Measurements from ENCODE around the gene CFAP44. TPM values are rescaled to one million over a fixed set of nuclear protein-coding genes. Genes with fewer than 3 reads are reported as not detected.

The CFAP44 gene
- total and polyA plus RNA-seq, 2 of the 13 experiments (the other 11 are each of a cell fraction or from before 2014, with no cell fraction given) = 1.7 to 4.7 TPM

- TF ChIP-seq FOXA3 (CRISPR knock-in tag; IDR thresholded peaks at IDR 0.05) = peak; percentile 71
- TF ChIP-seq ZKSCAN1 (IDR thresholded peaks at IDR 0.05; ENCODE audit: low read length) = no peak
- no peak for TF ChIP-seq ZNF703 (CRISPR knock-in tag; IDR thresholded peaks at IDR 0.05; ENCODE audit: borderline replicate concordance)
- TF ChIP-seq ZNF878 (CRISPR knock-in tag; IDR thresholded peaks at IDR 0.05) = no peak
- no peak for TF ChIP-seq MXI1 (IDR thresholded peaks at IDR 0.05; ENCODE audit: borderline replicate concordance, low read depth, low read length)
- TF ChIP-seq EP300 (IDR thresholded peaks at IDR 0.05; ENCODE audit: low read depth in 2 of 2, low read length in 2 of 2) = no peak
- no peak for TF ChIP-seq EP300 (CRISPR knock-in tag; IDR thresholded peaks at IDR 0.05; ENCODE audit: borderline replicate concordance)
- peak; percentile 58 for TF ChIP-seq ELF1 (CRISPR knock-in tag; IDR thresholded peaks at IDR 0.05)
- TF ChIP-seq TMF1 (CRISPR knock-in tag; IDR thresholded peaks at IDR 0.05; ENCODE audit: low read depth) = no peak
- no peak for TF ChIP-seq RFXANK (CRISPR knock-in tag; IDR thresholded peaks at IDR 0.05)
- no peak for TF ChIP-seq STAT6 (CRISPR knock-in tag; IDR thresholded peaks at IDR 0.05; ENCODE audit: borderline replicate concordance)
- no peak for TF ChIP-seq TARDBP (CRISPR knock-in tag; IDR thresholded peaks at IDR 0.05)
- no peak for TF ChIP-seq MED8 (CRISPR knock-in tag; IDR thresholded peaks at IDR 0.05; ENCODE audit: insufficient replicate concordance)
- TF ChIP-seq STAG1 (CRISPR knock-in tag; IDR thresholded peaks at IDR 0.05) = no peak
- no peak for TF ChIP-seq ZNF138 (CRISPR knock-in tag; IDR thresholded peaks at IDR 0.05; ENCODE audit: low read depth)
- no peak for TF ChIP-seq SPEN (CRISPR knock-in tag; IDR thresholded peaks at IDR 0.05; ENCODE audit: low read depth)
- no peak for TF ChIP-seq ISX (CRISPR knock-in tag; conservative IDR thresholded peaks at IDR 0.05)
- no peak for TF ChIP-seq ZNF350 (CRISPR knock-in tag; IDR thresholded peaks at IDR 0.05; ENCODE audit: borderline replicate concordance, low read depth)
- TF ChIP-seq KAT8 (CRISPR knock-in tag; IDR thresholded peaks at IDR 0.05) = peak; percentile 57
- peak; percentile 57 for TF ChIP-seq POGZ (CRISPR knock-in tag; IDR thresholded peaks at IDR 0.05)
- no peak for TF ChIP-seq ZNF292 (CRISPR knock-in tag; IDR thresholded peaks at IDR 0.05; ENCODE audit: borderline replicate concordance, low read depth)
- TF ChIP-seq ETV5 (CRISPR knock-in tag; IDR thresholded peaks at IDR 0.05; ENCODE audit: borderline replicate concordance) = no peak
- TF ChIP-seq HIC2 (CRISPR knock-in tag; IDR thresholded peaks at IDR 0.05; ENCODE audit: low read depth) = no peak
- TF ChIP-seq ZNF770 (CRISPR knock-in tag; IDR thresholded peaks at IDR 0.05) = no peak
Observed at GRCh38 chr3:113485161-113485609, 43.9 kb upstream of the CFAP44 start (continued).

Data from HepG2 (cell line).